GM12865 (cell line): Measurements from ENCODE around the gene EML3.
A peak's percentile ranks its signal among the peaks of the same experiment; 100 is the strongest.

Experiments
- DNase-seq: peaks from one replicate; pipeline ENCODE4 v3.0.0; 2010; ENCODE audit warnings: low read depth
- H3K4me3 ChIP-seq: 2 replicates; pipeline ENCODE4 v1.5.1; 2011; ENCODE audit warnings: mild to moderate bottlenecking, low read depth, low read length, control low read depth
- TF ChIP-seq, protein P1 (sequence below): IDR thresholded peaks from 2 replicates; pipeline ENCODE4 v1.5.1; 2011; ENCODE audit warnings: low read length, control low read depth, low read depth, inconsistent platforms; ENCODE audit not compliant: insufficient read depth; ENCODE audit errors: missing control alignments

Gene EML3

DNA sequence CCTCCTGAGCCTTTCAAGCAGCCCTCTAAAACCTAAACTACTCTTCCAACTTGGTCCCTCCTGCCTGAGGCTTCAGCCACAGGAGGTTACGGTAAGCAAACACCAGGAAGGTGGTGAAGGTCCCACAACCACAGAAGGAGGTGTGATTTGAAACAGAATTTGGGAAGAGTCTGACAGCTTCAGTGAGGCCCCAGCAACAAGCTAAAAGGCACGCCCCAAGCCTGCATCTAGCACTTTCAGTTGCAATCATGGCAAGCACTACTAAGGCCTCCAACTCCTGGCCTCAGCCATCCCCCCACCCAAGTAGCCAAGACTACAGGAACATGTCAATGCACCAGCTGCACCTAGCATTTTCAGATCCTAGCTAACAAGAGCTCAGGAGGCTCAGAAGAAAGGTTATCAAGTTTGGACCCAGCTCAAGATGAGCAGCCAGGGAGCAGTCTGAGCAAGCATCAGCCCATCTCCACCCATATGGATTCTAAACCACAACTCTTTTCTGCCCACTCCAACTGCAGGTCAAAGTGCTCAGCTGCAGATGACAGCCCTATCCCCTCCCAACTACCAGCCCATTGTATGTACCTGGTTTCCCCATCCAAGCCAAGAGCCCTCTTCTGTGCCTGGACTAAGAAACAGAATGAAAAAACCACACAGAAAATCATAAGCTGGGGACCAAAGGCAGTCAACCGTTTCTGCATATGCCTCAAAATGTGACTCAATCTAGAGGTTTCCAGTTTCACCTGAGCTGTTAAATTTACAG lies 55.5 kb downstream of the EML3 start:
- peak; percentile 92 for DNase-seq
- TF ChIP-seq, protein P1, sequence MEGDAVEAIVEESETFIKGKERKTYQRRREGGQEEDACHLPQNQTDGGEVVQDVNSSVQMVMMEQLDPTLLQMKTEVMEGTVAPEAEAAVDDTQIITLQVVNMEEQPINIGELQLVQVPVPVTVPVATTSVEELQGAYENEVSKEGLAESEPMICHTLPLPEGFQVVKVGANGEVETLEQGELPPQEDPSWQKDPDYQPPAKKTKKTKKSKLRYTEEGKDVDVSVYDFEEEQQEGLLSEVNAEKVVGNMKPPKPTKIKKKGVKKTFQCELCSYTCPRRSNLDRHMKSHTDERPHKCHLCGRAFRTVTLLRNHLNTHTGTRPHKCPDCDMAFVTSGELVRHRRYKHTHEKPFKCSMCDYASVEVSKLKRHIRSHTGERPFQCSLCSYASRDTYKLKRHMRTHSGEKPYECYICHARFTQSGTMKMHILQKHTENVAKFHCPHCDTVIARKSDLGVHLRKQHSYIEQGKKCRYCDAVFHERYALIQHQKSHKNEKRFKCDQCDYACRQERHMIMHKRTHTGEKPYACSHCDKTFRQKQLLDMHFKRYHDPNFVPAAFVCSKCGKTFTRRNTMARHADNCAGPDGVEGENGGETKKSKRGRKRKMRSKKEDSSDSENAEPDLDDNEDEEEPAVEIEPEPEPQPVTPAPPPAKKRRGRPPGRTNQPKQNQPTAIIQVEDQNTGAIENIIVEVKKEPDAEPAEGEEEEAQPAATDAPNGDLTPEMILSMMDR, result no peak
- H3K4me3 ChIP-seq, result peak overlapping the region; percentile 39

DNA sequence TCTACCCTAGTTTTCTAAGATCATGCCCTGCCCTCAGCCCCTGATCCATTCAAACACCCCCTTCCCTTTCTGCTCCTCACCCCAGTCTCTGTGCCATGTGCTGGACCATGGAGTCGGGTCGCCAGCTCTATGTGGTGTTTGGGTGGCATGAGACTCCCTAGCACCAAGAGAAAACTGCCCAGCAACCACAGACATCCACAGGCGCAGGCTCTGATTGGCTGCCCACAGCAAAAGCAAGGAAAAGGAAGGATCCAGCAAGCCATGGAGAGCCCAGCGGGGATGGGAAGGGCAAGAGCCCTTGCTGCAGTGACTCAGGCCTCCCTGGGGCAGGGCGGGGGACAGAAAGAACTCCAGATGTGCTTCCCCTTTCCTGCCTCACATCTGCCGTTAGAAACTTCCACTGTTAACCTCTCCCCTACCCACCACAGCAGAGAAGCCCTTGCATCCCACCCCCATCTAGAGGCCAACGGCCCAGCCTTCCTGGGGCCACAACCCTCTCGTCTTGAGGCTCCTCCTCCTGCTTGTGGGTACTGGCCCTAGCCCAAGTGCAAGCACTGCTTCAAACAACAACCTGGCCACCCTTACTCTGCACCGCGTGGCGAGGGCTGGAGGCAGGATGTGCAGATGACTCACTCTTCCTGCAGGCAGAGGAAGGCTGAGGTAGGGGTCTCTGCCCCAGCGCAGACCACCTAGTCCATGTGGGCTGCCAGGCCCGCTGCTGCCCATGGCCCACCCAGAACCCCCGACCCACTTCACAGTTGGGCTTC lies 56.3 kb downstream of the EML3 start:
- peak overlapping the region; percentile 39 for H3K4me3 ChIP-seq
- DNase-seq, result peak; percentile 95
- TF ChIP-seq, protein P1, result no peak

DNA sequence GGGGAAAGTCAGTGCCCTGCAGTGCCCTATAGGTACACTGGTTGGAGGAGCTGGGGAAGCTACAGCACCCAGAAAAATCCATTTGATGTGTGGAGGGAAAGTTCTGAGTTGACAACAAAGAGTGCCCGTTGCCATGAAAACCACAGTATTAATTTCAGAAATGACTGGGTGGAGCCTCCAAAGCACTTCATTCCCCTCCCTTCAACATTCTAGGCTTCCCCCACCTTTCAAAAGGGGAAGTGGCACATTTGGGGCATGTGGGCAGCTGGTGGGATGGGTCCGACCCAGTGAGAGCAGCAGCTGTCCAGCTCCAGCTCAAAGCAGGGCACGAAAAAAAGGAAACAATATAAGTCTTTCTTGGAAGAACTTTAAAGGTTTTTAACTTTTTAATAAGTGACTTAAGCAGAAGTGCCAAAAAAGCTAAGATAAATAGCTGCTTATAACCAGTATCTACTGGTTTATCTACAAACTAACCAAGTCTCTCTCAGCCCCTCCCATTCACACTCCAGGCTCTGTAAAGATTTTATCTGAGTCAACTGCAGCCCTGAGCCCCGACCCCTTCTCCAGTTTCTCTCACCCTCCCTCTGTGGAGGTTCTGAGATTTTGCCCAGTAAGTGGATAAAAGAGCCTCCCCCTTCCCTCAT lies 57.0 kb downstream of the EML3 start:
- DNase-seq, result peak; percentile 93
- TF ChIP-seq, protein P1, result no peak
- H3K4me3 ChIP-seq, result peak overlapping the region; percentile 39

DNA sequence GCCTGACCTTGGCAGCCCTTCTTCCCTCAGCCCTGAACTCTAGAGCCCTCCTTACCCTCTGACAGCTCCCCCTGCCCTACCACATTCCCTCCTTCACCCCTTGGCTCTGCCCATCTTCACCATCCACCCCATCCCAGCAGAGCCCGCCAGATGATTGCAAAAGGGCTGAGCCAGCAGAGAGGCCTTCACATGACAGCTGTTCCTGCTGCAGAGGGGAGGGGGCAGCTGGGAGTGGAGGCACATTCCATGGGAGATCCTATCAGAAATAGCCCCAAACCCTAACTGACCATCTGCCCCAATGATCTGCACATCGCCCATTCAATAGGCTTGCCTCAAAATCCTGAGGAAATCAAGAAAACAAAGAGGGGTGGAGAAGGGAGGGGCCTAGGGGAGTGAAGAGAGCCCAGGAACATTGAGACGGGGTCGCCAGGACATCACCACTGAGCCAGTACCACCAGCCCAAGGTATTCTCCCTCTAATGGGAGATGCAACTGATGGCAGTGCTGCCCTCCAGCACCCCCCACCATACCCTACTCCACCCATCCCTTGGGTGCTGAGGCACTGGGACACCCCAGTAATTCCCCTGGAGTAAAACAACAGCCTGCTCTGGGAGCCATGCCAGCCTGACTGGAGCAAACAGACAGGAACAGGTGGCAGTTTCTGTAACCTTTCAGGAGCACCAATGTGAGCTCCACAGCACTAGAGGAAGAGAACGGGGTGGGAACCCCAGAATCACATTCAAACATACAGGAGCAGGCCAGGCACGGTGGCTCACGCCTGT lies 58.0 kb downstream of the EML3 start:
- TF ChIP-seq, protein P1, result no peak
- no peak for DNase-seq
- no peak overlapping the region for H3K4me3 ChIP-seq

GRCh38 chr11:62553839-62554361 lies 58.7 kb downstream of the EML3 start:
- DNase-seq, result no peak
- no peak overlapping the region for H3K4me3 ChIP-seq
- TF ChIP-seq, protein P1, result no peak
